Esophagus muscularis mucosa (tissue), 4 donors: ENCODE measurements around the gene ANKRD33B. TPM values are rescaled to one million over a fixed set of nuclear protein-coding genes. Genes with fewer than 3 reads are reported as not detected.

Source experiments
- DNase-seq: peaks from one replicate; pipeline ENCODE4 v3.0.0-alpha.2; 2017; ENCODE audit errors: extremely low spot score
- H3K27ac ChIP-seq, 4 donors: fragments of 200-600 bp; sonication (generic); replicated peaks in 1 of 4; 1 replicate in 3 of 4; 2 replicates in 1 of 4; pipeline ENCODE4 v1.5.1; 2016 to 2019; ENCODE audit warnings: mild to moderate bottlenecking in 1 of 4
- H3K27me3 ChIP-seq, 4 donors: fragments of 200-600 bp; sonication (generic); one replicate each; pipeline versions ENCODE4 v1.5.1 to v1.6.0; 2016 to 2019
- H3K36me3 ChIP-seq, 4 donors: fragments of 200-600 bp; sonication (generic); one replicate each; pipeline ENCODE4 v1.5.1; 2016 to 2019
- H3K4me1 ChIP-seq, 4 donors: fragments of 200-600 bp; sonication (generic); one replicate each; pipeline ENCODE4 v1.5.1; 2016 to 2019
- H3K4me3 ChIP-seq, 4 donors: fragments of 200-600 bp; sonication (generic); 1 replicate in 2 of 4; 2 replicates in 2 of 4; pipeline ENCODE4 v1.5.1; 2016 to 2019; ENCODE audit warnings: mild to moderate bottlenecking in 4 of 4, moderate library complexity in 1 of 4
- H3K9me3 ChIP-seq, 4 donors: fragments of 200-600 bp; sonication (generic); 1 replicate in 3 of 4; 2 replicates in 1 of 4; pipeline ENCODE4 v1.5.1; 2016 to 2019
- CTCF ChIP-seq, 3 experiments: fragments of 200-600 bp in 2 of 3; fragments of 450-650 bp in 1 of 3; sonication (generic) in 2 of 3; IDR thresholded peaks; one replicate each; pipeline ENCODE4 v1.5.1; 2017 to 2019; ENCODE audit warnings: antibody characterized with exemption in 3 of 3, mild to moderate bottlenecking in 2 of 3, moderate library complexity in 1 of 3
- EP300 ChIP-seq: sonication (generic); formaldehyde crosslinking; IDR thresholded peaks from one replicate; pipeline ENCODE4 v1.6.1; 2017; ENCODE audit warnings: antibody characterized with exemption
- POLR2A ChIP-seq: fragments of 450-650 bp; IDR thresholded peaks from one replicate; pipeline ENCODE4 v1.6.1; 2017; ENCODE audit warnings: antibody characterized with exemption, moderate library complexity, mild to moderate bottlenecking, low read depth
- POLR2AphosphoS5 ChIP-seq, 2 donors: sonication (generic); formaldehyde crosslinking; IDR thresholded peaks; one replicate each; pipeline ENCODE4 v1.6.1; 2017; ENCODE audit warnings: antibody characterized with exemption in 2 of 2
- WGBS: methylation state at CpG from one replicate; pipeline ENCODE4 v1.1.5; 2018; 5-methylcytosine and 5-hydroxymethylcytosine counted together
- intact Hi-C: fragments of 100-400 bp; cut with DNase I; formaldehyde crosslinking; loops from one replicate; pipeline ENCODE4 v1.15.1; 2023
- total RNA-seq, 4 donors: library from RNA; depleted of rRNA; stranded (reverse); fragments of >200 nt; gene quantifications; one replicate each; pipeline versions ENCODE4 v1.1.0 to v1.2.1, GENCODE V29; 2016

The ANKRD33B gene
- total RNA-seq, 4 donors from 2014 or later: 4.6 to 8.2 (median 6.7) TPM

- intact Hi-C loops: no loop called here
- 94% methylated on average over 8 of the region's 9 CpGs for WGBS
- no peak for DNase-seq
- H3K4me3 ChIP-seq: no peak overlapping the region
- no peaks in the 10 kb centered on the region for H3K9me3 ChIP-seq
- H3K27ac ChIP-seq: peak overlapping the region in 1 of 4 donors; percentile 0
- no peaks in the 10 kb centered on the region for H3K27me3 ChIP-seq
- peaks cover 0 to 5% (median 0%) of the 10 kb centered on the region in 4 donors for H3K36me3 ChIP-seq
- peaks cover 24 to 30% (median 28%) of the 10 kb centered on the region in 4 donors for H3K4me1 ChIP-seq
- TF ChIP-seq POLR2A (no peak), EP300 (no peak), CTCF (IDR thresholded peaks at IDR 0.05) (no peak), POLR2AphosphoS5 (IDR thresholded peaks at IDR 0.05) (no peak)
Measured at GRCh38 chr5:10702040-10702629, 138.3 kb downstream of the ANKRD33B start.

- Histone ChIP-seq H3K9me3 (no peaks in the 10 kb centered on the region), H3K36me3 (peaks cover 0 to 5% (median 1%) of the 10 kb centered on the region in 4 donors), H3K27ac (peak overlapping the region in 1 of 4 donors; percentile 0), H3K27me3 (no peaks in the 10 kb centered on the region), H3K4me3 (no peak overlapping the region), H3K4me1 (peaks cover 24 to 30% (median 28%) of the 10 kb centered on the region in 4 donors)
- intact Hi-C loops: no loop called here
- TF ChIP-seq EP300 (no peak), POLR2AphosphoS5 (IDR thresholded peaks at IDR 0.05) (no peak), POLR2A (no peak), CTCF (IDR thresholded peaks at IDR 0.05) (no peak)
- no peak for DNase-seq
- 72% methylated on average over 7 of the region's 7 CpGs for WGBS
Measured at GRCh38 chr5:10702911-10703491, 139.1 kb downstream of the ANKRD33B start.

GRCh38 chr5:10703676-10704075 lies 139.8 kb downstream of the ANKRD33B start:
- DNase-seq: no peak
- Histone ChIP-seq H3K27ac (no peak overlapping the region), H3K4me3 (no peak overlapping the region), H3K9me3 (no peaks in the 10 kb centered on the region), H3K27me3 (no peaks in the 10 kb centered on the region), H3K4me1 (peaks cover 24 to 30% (median 28%) of the 10 kb centered on the region in 4 donors), H3K36me3 (peaks cover 0 to 5% (median 1%) of the 10 kb centered on the region in 4 donors)
- WGBS: 75% methylated on average over 5 of the region's 5 CpGs
- intact Hi-C loops: no loop called here
- TF ChIP-seq CTCF (IDR thresholded peaks at IDR 0.05) (no peak), POLR2AphosphoS5 (IDR thresholded peaks at IDR 0.05) (no peak), EP300 (no peak), POLR2A (no peak)

- intact Hi-C loops: no loop called here
- Histone ChIP-seq H3K27ac (peak overlapping the region in 2 of 4 donors; percentile 3 to 25), H3K9me3 (no peaks in the 10 kb centered on the region), H3K27me3 (no peaks in the 10 kb centered on the region), H3K36me3 (peaks cover 0 to 8% (median 1%) of the 10 kb centered on the region in 4 donors), H3K4me1 (peaks cover 24 to 30% (median 28%) of the 10 kb centered on the region in 4 donors), H3K4me3 (no peak overlapping the region)
- no peak for DNase-seq
- TF ChIP-seq EP300: no peak
- TF ChIP-seq POLR2A: no peak
- TF ChIP-seq POLR2AphosphoS5 (IDR thresholded peaks at IDR 0.05): peak in 1 of 2 donors; percentile 17
- WGBS: 75% methylated on average over 10 of the region's 10 CpGs
Measured at GRCh38 chr5:10704949-10705621, 141.2 kb downstream of the ANKRD33B start.

- TF ChIP-seq POLR2A (no peak), EP300 (no peak), POLR2AphosphoS5 (IDR thresholded peaks at IDR 0.05) (no peak), CTCF (IDR thresholded peaks at IDR 0.05) (no peak)
- Histone ChIP-seq H3K27ac (no peak overlapping the region), H3K4me1 (peaks cover 24 to 30% (median 28%) of the 10 kb centered on the region in 4 donors), H3K27me3 (no peaks in the 10 kb centered on the region), H3K4me3 (no peak overlapping the region), H3K36me3 (peaks cover 0 to 8% (median 0%) of the 10 kb centered on the region in 4 donors), H3K9me3 (no peaks in the 10 kb centered on the region)
- no peak for DNase-seq
- intact Hi-C loops: no loop called here
- WGBS: 100% methylated on average over 2 of the region's 2 CpGs
Measured at GRCh38 chr5:10705747-10706146, 141.9 kb downstream of the ANKRD33B start.
